GM18508 (cell line): Measurements from ENCODE around the gene OXCT2.
"Not testable (repeated sequence)": the region's sequence is repeated elsewhere in the genome, so short reads cannot be mapped to it uniquely, and the experiment has no call there.

Source experiments
- ATAC-seq: cut with Tn5 transposase; IDR thresholded peaks from one replicate; pipeline ENCODE4 v1.9.1; 2021; ENCODE audit warnings: moderate number of reproducible peaks; ENCODE audit not compliant: insufficient read depth, unreplicated experiment

OXCT2 gene

GRCh38 chr1:39771022-39771532 lies at the start of gene OXCT2:
Gene OXCT2 (minus strand): TSS chr1:39771348. CDS start chr1:39771255, 93 bp downstream.
- not testable (repeated sequence) for ATAC-seq

GRCh38 chr1:39819091-39819812 lies 48.1 kb upstream of the OXCT2 start:
- no peak for ATAC-seq

GRCh38 chr1:39818482-39818881 lies 47.3 kb upstream of the OXCT2 start:
- no peak for ATAC-seq

GRCh38 chr1:39817091-39817932 lies 46.2 kb upstream of the OXCT2 start:
- not testable (repeated sequence) for ATAC-seq

- no peak for ATAC-seq
These were observed 45.4 kb upstream of the OXCT2 start for GRCh38 chr1:39816415-39817090.

GRCh38 chr1:39812913-39813312 lies 41.8 kb upstream of the OXCT2 start:
- ATAC-seq = no peak

GRCh38 chr1:39808784-39809517 lies 37.8 kb upstream of the OXCT2 start:
- no peak for ATAC-seq

GRCh38 chr1:39805385-39805784 lies 34.2 kb upstream of the OXCT2 start:
- no peak for ATAC-seq

- no peak for ATAC-seq
These were observed 31.5 kb upstream of the OXCT2 start for GRCh38 chr1:39802496-39803260.

GRCh38 chr1:39800471-39800835 lies 29.3 kb upstream of the OXCT2 start:
- no peak for ATAC-seq

- no peak for ATAC-seq
These were observed 28.8 kb upstream of the OXCT2 start for GRCh38 chr1:39799770-39800470.

GRCh38 chr1:39798859-39799769 lies 28.0 kb upstream of the OXCT2 start:
- ATAC-seq = not testable (repeated sequence)

GRCh38 chr1:39795651-39796050 lies 24.5 kb upstream of the OXCT2 start:
- ATAC-seq = no peak

GRCh38 chr1:39791838-39792237 lies 20.7 kb upstream of the OXCT2 start:
- no peak for ATAC-seq

GRCh38 chr1:39789571-39790110 lies 18.5 kb upstream of the OXCT2 start:
- ATAC-seq = no peak

- no peak for ATAC-seq
These were observed 17.8 kb upstream of the OXCT2 start, which contains the start of gene BMP8B for GRCh38 chr1:39788758-39789570. Gene BMP8B (minus strand): TSS chr1:39788865. CDS start chr1:39788485, 380 bp downstream.

- ATAC-seq = no peak
These were observed 17.2 kb upstream of the OXCT2 start for GRCh38 chr1:39788426-39788757.
